ENCODE data around the gene RNF227.
"Not testable (repeated sequence)": the region's sequence is repeated elsewhere in the genome, so short reads cannot be mapped to it uniquely, and the experiment has no call there.

RNF227 gene

DNA sequence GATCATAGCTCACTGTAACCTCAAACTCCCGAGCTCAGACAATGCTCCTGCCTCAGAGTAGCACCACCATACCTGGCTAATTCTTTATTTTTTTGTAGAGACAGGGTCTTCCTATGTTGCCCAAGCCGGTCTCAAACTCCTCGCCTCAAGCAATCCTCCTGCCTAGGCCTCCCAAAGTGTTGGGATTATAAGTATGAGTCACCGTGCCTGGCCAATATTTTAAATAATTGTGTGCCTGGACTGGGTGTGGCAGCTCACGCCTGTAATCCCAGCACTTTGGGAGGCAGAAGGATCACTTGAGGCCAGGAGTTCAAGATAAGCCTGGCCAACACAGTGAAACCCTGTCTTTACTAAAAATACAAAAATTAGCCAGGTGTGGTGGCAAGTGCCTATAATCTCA, 51.7 kb downstream of the RNF227 start:
- not testable (repeated sequence) for DNase-seq (ENCODE audit: low read depth in 3 of 3)
